ENCODE measurements around the gene GAPDHS.

DNA sequence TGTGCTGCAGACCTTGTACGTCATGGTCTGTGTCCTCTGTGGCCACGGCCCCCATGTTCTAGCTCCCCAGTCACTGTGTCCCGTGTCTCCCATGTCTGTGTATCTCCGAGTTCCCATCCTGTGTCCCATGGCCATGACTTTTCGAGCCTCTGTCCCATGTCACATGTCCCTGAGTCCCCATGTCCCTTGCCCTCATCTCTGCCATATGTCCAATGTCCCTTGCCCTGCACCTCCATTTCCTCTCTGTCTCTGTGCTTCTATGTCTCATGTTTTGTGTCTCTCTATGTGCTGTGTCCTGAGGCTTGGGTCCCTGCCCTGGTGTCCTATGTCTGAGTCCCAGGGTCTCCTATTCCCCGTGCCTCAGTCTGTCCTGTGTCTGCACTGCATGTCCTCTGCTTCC is 28.2 kb downstream of the GAPDHS start:
- TF ChIP-seq, protein P1, sequence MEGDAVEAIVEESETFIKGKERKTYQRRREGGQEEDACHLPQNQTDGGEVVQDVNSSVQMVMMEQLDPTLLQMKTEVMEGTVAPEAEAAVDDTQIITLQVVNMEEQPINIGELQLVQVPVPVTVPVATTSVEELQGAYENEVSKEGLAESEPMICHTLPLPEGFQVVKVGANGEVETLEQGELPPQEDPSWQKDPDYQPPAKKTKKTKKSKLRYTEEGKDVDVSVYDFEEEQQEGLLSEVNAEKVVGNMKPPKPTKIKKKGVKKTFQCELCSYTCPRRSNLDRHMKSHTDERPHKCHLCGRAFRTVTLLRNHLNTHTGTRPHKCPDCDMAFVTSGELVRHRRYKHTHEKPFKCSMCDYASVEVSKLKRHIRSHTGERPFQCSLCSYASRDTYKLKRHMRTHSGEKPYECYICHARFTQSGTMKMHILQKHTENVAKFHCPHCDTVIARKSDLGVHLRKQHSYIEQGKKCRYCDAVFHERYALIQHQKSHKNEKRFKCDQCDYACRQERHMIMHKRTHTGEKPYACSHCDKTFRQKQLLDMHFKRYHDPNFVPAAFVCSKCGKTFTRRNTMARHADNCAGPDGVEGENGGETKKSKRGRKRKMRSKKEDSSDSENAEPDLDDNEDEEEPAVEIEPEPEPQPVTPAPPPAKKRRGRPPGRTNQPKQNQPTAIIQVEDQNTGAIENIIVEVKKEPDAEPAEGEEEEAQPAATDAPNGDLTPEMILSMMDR (IDR thresholded peaks at IDR 0.05), result no peak
- TF ChIP-seq POLR2A (IDR thresholded peaks at IDR 0.05), result no peak

Data from body of pancreas (tissue), 4 donors.